Stomach (tissue), 4 donors: ENCODE measurements around the gene APMAP.

Experiments
- EP300 ChIP-seq: sonication (generic); formaldehyde crosslinking; IDR thresholded peaks from one replicate; pipeline ENCODE4 v1.6.1; 2017; ENCODE audit warnings: antibody characterized with exemption
- POLR2A ChIP-seq, 4 donors: fragments of 450-650 bp; IDR thresholded peaks; one replicate each; pipeline ENCODE4 v1.6.1; 2016; ENCODE audit warnings: antibody characterized with exemption in 4 of 4, control low read depth in 2 of 4, mild to moderate bottlenecking in 1 of 4, moderate library complexity in 1 of 4
- POLR2AphosphoS5 ChIP-seq, 3 donors: sonication (generic); formaldehyde crosslinking; IDR thresholded peaks; one replicate each; pipeline ENCODE4 v1.6.1; 2016; ENCODE audit warnings: antibody characterized with exemption in 3 of 3
- TF ChIP-seq, protein P1 (sequence below), 7 experiments: fragments of 450-650 bp in 4 of 7; fragments of 200-600 bp in 3 of 7; sonication (generic) in 3 of 7; IDR thresholded peaks; one replicate each; pipeline ENCODE4 v1.5.1; 2016 to 2019; ENCODE audit warnings: antibody characterized with exemption in 7 of 7, control low read depth in 2 of 7, mild to moderate bottlenecking in 1 of 7

DNA sequence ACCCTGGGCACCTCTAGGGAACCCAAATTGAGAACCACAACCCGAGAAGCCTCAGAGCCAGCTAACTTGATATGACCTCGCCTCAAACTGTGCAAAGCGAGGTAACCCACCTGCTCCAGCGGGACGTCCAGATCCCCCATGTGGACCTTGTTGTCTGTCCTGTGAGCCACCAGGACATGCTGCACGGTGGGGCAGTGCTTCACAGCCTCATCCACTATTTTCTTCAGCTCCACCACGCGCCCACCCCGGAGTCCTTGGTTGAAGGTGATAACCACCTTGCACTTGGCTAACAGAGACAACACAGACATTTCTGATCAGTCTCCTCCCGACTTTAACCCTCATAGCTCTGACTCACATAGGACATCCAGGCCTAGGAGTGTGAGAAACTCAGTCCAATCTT is 30.8 kb upstream of the APMAP start:
- TF ChIP-seq EP300 (no peak), POLR2A (IDR thresholded peaks at IDR 0.05) (no peak), POLR2AphosphoS5 (IDR thresholded peaks at IDR 0.05) (no peak)
- TF ChIP-seq, protein P1, sequence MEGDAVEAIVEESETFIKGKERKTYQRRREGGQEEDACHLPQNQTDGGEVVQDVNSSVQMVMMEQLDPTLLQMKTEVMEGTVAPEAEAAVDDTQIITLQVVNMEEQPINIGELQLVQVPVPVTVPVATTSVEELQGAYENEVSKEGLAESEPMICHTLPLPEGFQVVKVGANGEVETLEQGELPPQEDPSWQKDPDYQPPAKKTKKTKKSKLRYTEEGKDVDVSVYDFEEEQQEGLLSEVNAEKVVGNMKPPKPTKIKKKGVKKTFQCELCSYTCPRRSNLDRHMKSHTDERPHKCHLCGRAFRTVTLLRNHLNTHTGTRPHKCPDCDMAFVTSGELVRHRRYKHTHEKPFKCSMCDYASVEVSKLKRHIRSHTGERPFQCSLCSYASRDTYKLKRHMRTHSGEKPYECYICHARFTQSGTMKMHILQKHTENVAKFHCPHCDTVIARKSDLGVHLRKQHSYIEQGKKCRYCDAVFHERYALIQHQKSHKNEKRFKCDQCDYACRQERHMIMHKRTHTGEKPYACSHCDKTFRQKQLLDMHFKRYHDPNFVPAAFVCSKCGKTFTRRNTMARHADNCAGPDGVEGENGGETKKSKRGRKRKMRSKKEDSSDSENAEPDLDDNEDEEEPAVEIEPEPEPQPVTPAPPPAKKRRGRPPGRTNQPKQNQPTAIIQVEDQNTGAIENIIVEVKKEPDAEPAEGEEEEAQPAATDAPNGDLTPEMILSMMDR (IDR thresholded peaks at IDR 0.05) = no peak
